ENCODE data around the gene FLAD1. TPM values are rescaled to one million over a fixed set of nuclear protein-coding genes. Genes with fewer than 3 reads are reported as not detected.

Gene FLAD1
- total RNA-seq, 1 experiment from 2014 or later = 53.5 TPM

- DNase-seq (ENCODE audit: low read depth, low spot score) = no peak
- in situ Hi-C loops (cut with HindIII; ENCODE audit: low pct_unique_long_range_greater_than_20kb, low sequenced_read_pairs) = no loop called here
These were observed 34.8 kb downstream of the FLAD1 start for GRCh38 chr1:155017946-155018316.

- in situ Hi-C loops (cut with HindIII; ENCODE audit: low pct_unique_long_range_greater_than_20kb, low sequenced_read_pairs) = no loop called here
- no peak for DNase-seq (ENCODE audit: low read depth, low spot score)
These were observed 35.6 kb downstream of the FLAD1 start for GRCh38 chr1:155018617-155019348.

GRCh38 chr1:155019377-155020245, 36.5 kb downstream of the FLAD1 start:
- in situ Hi-C loops (cut with HindIII; ENCODE audit: low pct_unique_long_range_greater_than_20kb, low sequenced_read_pairs) = no loop called here
- no peak for DNase-seq (ENCODE audit: low read depth, low spot score)

DNA sequence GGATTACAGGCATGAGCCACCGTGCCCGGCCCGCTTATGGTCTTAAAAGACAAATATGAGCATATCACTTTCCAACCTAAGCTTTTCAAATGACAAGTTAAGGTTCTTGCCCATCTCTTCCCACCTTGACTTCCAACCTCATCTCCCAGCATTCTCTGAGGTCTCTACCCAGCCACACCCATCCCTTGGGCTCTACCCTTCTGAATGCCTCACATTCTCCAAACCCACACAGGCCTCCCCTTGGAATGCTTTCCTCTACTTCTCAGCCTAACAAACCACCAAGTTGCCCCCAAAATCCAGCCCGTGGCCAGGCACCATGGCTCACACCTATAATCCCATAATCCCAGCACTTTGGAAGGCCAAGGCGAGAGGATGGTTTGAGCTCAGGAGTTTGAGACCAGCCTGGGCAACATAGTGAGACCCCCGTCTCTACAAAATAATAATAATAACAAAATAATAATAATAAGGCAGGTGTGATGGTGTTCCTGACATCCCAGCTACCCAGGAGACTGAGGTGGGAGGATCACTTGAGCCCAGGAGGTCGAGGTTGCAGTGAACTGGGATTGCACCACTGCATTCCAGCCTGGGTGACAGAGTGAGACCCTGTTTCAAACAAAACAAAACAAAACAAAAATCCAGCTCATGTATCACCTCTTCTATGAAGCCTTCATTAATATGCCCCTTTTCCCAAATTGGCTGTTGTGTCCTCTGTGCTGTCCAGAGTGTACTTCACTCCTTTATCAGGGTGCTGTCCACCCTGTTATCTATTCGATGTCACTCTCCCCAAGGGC, 39.2 kb downstream of the FLAD1 start:
- DNase-seq (ENCODE audit: low read depth, low spot score) = no peak
- in situ Hi-C loops (cut with HindIII; ENCODE audit: low pct_unique_long_range_greater_than_20kb, low sequenced_read_pairs) = no loop called here

DNA sequence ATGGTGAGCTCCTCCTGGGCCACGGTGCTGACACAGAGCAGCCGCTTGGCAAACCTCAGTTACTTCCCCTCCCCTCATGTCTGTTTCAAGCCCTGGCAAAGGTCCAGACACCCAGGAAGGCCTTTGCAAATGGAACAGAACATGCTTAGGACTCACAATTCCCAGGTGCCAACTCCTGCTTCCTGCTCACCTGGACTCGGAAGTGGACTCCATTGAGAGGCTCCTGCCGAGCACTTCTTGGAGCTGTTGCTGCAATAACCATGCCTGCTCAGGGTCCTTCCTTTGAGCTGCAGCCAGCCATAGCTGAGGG, 39.7 kb downstream of the FLAD1 start:
- no peak for DNase-seq (ENCODE audit: low read depth, low spot score)
- in situ Hi-C loops (cut with HindIII; ENCODE audit: low pct_unique_long_range_greater_than_20kb, low sequenced_read_pairs) = no loop called here

DNA sequence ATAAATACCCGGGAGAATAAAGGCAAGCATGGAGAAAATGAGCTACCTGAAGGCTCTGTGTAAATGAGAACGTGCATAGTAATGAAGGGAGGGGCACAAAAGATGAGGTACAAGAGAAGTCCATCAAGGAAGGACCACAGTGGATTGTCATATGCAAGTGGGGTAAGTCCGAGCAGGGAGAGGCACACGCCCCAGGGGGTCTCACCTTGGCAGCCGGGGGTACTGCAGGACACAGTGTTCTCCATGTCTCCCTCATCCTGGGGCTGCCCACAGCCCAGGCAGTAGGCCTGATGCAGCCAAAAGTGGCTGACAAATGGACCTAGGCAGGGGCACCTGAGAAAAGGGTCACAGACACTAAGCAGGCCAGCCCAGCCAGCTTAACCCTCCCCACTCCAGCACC, 40.5 kb downstream of the FLAD1 start:
- no peak for DNase-seq (ENCODE audit: low read depth, low spot score)
- in situ Hi-C loops (cut with HindIII; ENCODE audit: low pct_unique_long_range_greater_than_20kb, low sequenced_read_pairs) = no loop called here

DNA sequence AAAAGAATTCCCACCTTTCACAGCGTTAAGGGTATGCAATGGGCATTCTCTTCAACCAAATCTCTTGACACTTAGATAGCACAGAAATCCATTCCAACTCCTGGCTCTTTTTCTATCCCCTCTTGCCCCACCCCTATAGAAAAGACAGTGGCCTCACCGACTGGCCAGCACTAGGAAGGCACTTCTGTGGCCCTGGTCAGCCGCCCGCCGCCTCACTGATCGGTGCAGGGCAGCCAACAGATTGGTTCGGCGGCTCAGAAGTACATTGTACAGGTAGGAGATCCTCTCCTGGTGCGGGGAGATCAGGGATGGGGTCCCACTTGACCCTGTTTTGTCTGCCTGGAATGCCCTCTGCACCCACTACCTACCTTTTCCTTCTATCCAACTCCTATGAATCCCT, 41.2 kb downstream of the FLAD1 start:
- DNase-seq (ENCODE audit: low read depth, low spot score) = no peak
- in situ Hi-C loops (cut with HindIII; ENCODE audit: low pct_unique_long_range_greater_than_20kb, low sequenced_read_pairs) = no loop called here

DNA sequence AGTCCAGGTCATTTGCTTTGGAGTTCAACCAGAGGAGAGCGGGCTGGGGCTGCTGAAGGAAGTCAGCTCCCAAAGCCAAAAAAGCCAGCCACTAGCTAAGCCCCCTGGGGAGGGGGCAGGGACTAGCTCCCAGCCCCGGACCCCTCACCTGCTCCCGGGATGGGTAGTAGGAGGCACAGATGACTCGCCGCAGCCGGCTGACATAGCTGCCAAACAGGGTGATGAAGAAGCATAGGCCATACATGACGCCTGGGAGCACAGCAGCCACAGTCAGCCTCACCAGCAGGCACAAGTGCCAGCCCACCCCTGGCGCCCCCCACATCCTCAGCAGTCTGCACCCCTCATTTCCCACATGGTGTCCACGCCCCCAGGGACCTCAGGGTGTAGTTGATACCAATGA, 43.0 kb downstream of the FLAD1 start:
- in situ Hi-C loops (cut with HindIII; ENCODE audit: low pct_unique_long_range_greater_than_20kb, low sequenced_read_pairs) = no loop called here
- DNase-seq (ENCODE audit: low read depth, low spot score) = no peak

DNA sequence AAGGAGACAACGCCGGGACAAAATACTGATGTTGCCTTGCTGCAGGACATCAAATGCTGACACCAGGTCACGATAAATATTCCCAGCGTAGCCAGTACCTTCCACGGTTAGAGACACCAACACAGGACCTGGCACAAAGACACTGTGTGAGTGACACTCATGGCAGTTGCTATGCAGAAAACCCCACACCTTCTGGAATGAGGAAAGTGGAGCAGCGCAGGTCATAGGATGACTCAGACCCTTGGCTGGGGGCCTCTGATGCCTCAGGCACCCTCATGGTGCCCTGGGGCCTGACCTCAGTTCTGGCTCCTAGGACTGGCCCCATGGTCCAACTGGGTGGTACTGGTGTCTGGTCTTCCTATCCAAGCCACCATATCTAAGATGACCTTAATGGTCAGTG, 43.4 kb downstream of the FLAD1 start:
- in situ Hi-C loops (cut with HindIII; ENCODE audit: low pct_unique_long_range_greater_than_20kb, low sequenced_read_pairs) = no loop called here
- no peak for DNase-seq (ENCODE audit: low read depth, low spot score)

DNA sequence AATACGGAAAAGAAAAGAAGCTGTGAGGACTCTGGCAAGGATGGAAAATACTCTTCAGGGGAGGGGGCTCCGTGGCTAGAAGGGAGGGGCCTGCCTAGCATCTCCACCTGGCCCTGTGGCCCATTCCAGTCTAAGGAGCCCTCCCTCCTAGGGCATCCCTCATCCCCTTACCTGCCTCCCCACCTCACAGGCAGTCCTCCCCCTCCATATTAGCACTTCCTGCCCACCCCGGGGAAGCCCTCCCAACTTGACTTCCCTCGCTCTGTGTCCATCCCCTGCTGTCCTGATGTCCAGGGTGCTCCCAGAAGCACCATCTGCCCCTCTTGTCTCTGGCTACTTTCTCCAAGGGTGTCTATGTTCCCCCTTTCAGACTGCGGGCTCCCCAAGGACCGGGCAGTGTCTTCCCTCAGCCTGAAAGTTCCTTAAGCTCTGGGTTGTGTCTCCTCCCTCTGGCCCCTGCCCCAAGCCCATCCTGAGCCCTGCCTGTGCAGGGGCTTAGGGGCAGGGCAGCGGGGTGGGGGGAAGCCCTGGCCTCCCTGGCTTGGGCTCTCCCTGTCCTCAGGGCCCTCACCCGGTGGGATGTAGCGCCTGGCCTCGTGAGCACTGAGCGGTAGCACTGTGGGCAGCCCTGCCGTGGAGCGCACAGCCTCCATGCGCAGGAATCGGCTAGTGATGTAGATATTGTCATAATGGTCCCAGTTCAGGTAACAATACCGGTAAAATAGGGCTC, 46.5 kb downstream of the FLAD1 start:
- DNase-seq (ENCODE audit: low read depth, low spot score) = no peak
- in situ Hi-C loops (cut with HindIII; ENCODE audit: low pct_unique_long_range_greater_than_20kb, low sequenced_read_pairs) = no loop called here

DNA sequence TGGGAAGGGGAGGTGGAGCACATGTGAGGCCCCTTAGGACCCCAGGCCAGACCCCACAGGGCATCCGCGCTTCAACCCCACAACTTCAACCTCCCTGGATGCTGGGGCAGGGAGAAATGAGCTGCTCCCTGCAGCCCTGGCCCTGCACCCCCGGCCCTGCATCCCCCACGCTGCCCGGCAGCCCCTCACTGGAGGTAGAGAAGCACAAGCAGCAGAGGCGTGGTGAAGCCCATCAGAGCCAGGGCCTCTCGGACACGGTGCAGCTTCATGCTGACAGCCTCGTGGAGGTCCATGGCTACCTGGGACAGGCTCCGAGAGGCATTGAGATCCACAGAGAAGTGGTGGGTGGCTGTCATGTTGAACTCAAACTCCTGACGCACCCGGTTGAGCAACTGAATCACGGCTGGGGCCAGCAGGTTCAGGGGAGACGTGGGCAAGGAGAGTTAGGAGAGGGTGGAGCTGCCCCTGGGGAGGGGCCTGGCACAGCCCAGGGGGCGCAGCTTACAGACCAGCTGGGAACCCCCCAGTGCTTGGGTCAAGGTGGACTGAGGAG, 47.2 kb downstream of the FLAD1 start:
- in situ Hi-C loops (cut with HindIII; ENCODE audit: low pct_unique_long_range_greater_than_20kb, low sequenced_read_pairs) = no loop called here
- DNase-seq (ENCODE audit: low read depth, low spot score) = no peak

- in situ Hi-C loops (cut with HindIII; ENCODE audit: low pct_unique_long_range_greater_than_20kb, low sequenced_read_pairs) = no loop called here
These were observed 47.8 kb downstream of the FLAD1 start for GRCh38 chr1:155030899-155031298.

GRCh38 chr1:155032886-155033285, 49.7 kb downstream of the FLAD1 start:
- in situ Hi-C loops (cut with HindIII; ENCODE audit: low pct_unique_long_range_greater_than_20kb, low sequenced_read_pairs) = no loop called here
- no peak for DNase-seq (ENCODE audit: low read depth, low spot score)

More at GRCh38 chr1:155030899-155031298, 47.8 kb downstream of the FLAD1 start:
- no peak for DNase-seq (ENCODE audit: low read depth, low spot score)

DNA sequence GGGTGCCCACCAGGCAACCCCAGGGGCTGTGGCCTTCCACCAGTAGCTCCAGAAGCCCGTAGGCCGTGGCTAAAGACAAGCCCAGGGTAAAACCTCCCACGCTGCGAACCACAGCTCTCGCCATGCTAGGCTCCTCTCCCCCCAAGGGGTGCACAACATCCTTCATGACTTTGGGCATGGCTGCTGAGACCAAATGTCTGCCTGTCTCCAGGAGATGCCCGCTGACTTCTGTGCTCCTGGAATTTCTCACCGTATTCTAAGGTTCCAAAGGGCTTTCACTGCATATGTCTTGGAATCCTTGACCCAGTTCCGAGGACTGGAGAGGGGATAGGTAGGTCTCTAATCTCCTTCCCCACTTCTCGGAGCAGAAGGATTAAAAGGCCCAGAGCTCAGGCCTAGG, 50.4 kb downstream of the FLAD1 start, which contains the start of the genes DCST1 and DCST2:
DCST1 (plus strand) TSS at position 301 of the 400 bp plus-strand sequence. CDS start 213 bp downstream, outside the sequence.
DCST2 (minus strand) TSS at position 258 of the 400 bp plus-strand sequence; CDS start at position 178, 80 bp downstream.
- in situ Hi-C loops (cut with HindIII; ENCODE audit: low pct_unique_long_range_greater_than_20kb, low sequenced_read_pairs) = no loop called here
- DNase-seq (ENCODE audit: low read depth, low spot score) = no peak

DNA sequence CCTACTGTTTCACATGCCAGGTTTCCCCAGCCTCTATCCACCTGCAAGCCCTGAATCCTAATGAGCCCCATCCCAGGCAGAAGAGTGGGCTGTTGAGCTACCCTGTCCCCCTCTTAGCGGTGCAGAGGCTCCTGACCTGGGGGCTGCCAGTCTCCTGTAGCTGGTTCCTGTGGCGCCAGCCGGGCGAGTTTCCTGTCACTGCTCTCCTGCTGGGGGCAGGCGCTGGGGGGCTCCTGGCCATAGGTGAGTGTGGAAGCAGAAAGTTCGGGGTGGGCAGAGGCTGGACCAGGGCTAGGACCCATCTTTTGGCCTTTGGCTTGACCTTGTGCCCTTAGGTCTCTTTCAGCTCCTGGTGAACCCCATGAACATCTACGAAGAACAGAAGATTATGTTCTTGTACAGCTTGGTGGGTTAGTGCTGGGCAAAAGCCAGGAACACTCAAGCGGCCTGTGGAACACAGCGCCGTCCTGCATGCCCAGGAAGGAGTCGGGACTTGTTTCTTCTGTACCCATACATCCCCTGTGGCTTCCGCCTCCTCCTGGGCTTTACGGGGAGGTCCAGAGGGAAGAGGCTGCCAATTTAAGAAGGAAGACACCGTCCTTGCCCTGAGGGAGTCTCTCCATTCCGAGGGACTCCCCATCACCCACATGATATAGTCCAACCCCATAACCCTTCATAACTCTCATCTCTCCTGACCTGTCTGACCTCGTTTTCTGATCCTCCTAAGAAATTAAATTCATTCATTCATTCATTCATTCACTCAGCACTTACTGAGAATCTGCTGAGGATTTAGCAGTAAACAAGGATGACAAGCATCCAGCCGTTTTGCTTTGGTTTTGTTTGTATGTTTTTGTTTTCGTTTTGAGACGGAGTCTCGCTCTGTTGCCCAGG, 51.4 kb downstream of the FLAD1 start:
- DNase-seq (ENCODE audit: low read depth, low spot score) = no peak
- in situ Hi-C loops (cut with HindIII; ENCODE audit: low pct_unique_long_range_greater_than_20kb, low sequenced_read_pairs) = no loop called here

GRCh38 chr1:155035936-155036335, 52.8 kb downstream of the FLAD1 start:
- DNase-seq (ENCODE audit: low read depth, low spot score) = no peak
- in situ Hi-C loops (cut with HindIII; ENCODE audit: low pct_unique_long_range_greater_than_20kb, low sequenced_read_pairs) = no loop called here

Measured in SK-MEL-5 (cell line).